PC-3 (cell line): ENCODE measurements around the gene HMGB4. TPM values are rescaled to one million over a fixed set of nuclear protein-coding genes. Genes with fewer than 3 reads are reported as not detected.

Source experiments
- ATAC-seq: fragments of 200-7000 bp; cut with Tn5 transposase; 2 replicates; pipeline ENCODE4 v1.9.1; 2020; ENCODE audit warnings: mild to moderate bottlenecking, moderate library complexity
- BruUV-seq: library from RNA; stranded (reverse); fragments of 400-500 nt; replicated peaks from 2 replicates; lab custom pipeline; 2021; lab: Mats Ljungman, UMichigan
- CTCF ChIA-PET: fragments of 300-600 bp; sonication (Branson Sonifier 250); formaldehyde crosslinking; loops from one replicate; lab custom pipeline; 2022; ENCODE audit warnings: antibody characterized with exemption; lab: Charles Lee
- POLR2A ChIA-PET: fragments of 300-600 bp; sonication (Branson Sonifier 250); formaldehyde crosslinking; loops from one replicate; lab custom pipeline; 2022; ENCODE audit warnings: antibody characterized with exemption; ENCODE audit not compliant: unreplicated experiment; lab: Charles Lee
- DNase-seq: peaks from one replicate; pipeline ENCODE4 v3.0.0-alpha.2; 2015
- H2AFZ ChIP-seq: fragments of 300-600 bp; sonication (generic); 2 replicates; pipeline ENCODE4 v1.6.0; 2016; ENCODE audit warnings: antibody characterized with exemption, low read length
- H3F3A ChIP-seq: fragments of 300-600 bp; sonication (generic); one replicate; pipeline ENCODE4 v1.6.0; 2017; ENCODE audit warnings: antibody characterized with exemption, low read length, control low read depth, mild to moderate bottlenecking; ENCODE audit not compliant: unreplicated experiment
- H3K27ac ChIP-seq: fragments of 300-600 bp; sonication (generic); 2 replicates; pipeline ENCODE4 v1.5.1; 2016; ENCODE audit warnings: mild to moderate bottlenecking, low read length
- H3K27me3 ChIP-seq: fragments of 300-600 bp; sonication (generic); 2 replicates; pipeline ENCODE4 v1.6.1; 2016; ENCODE audit warnings: low read length, mixed read lengths
- H3K36me3 ChIP-seq: fragments of 300-600 bp; sonication (generic); 2 replicates; pipeline ENCODE4 v1.6.1; 2016; ENCODE audit warnings: low read depth, mixed run types, low read length, mixed read lengths
- H3K4me1 ChIP-seq: fragments of 300-600 bp; sonication (generic); 2 replicates; pipeline ENCODE4 v1.5.1; 2016; ENCODE audit warnings: low read length; ENCODE audit not compliant: insufficient read depth
- H3K4me2 ChIP-seq: fragments of 300-600 bp; sonication (generic); 2 replicates; pipeline ENCODE4 v1.6.0; 2016; ENCODE audit warnings: low read length
- H3K4me3 ChIP-seq: fragments of 300-600 bp; sonication (generic); 2 replicates; pipeline ENCODE4 v1.5.1; 2016; ENCODE audit warnings: mild to moderate bottlenecking, low read length, mixed read lengths
- H3K79me2 ChIP-seq: fragments of 300-600 bp; sonication (generic); 2 replicates; pipeline ENCODE4 v1.6.1; 2017; ENCODE audit warnings: low read length, mixed read lengths
- H3K9ac ChIP-seq: fragments of 300-600 bp; sonication (generic); 2 replicates; pipeline ENCODE4 v1.6.0; 2016; ENCODE audit warnings: mild to moderate bottlenecking, low read length
- H3K9me2 ChIP-seq: fragments of 300-600 bp; sonication (generic); replicated peaks from 2 replicates; pipeline ENCODE4 v1.6.1; 2016; ENCODE audit warnings: mixed run types, low read length, mixed read lengths
- H3K9me3 ChIP-seq: fragments of 300-600 bp; sonication (generic); 2 replicates; pipeline ENCODE4 v1.6.1; 2016; ENCODE audit warnings: low read length, mixed read lengths
- H4K20me1 ChIP-seq: fragments of 300-600 bp; sonication (generic); 2 replicates; pipeline ENCODE4 v1.6.1; 2016; ENCODE audit warnings: low read length, mixed read lengths
- EZH2 ChIP-seq: fragments of 300-600 bp; sonication (generic); IDR thresholded peaks from one replicate; pipeline ENCODE4 v1.6.1; 2017; ENCODE audit warnings: antibody characterized with exemption, mild to moderate bottlenecking, low read length; ENCODE audit not compliant: unreplicated experiment
- EZH2phosphoT487 ChIP-seq: fragments of 300-600 bp; sonication (generic); IDR thresholded peaks from 2 replicates; pipeline ENCODE4 v1.6.1; 2018; ENCODE audit warnings: mild to moderate bottlenecking, antibody characterized with exemption, low read length, borderline replicate concordance
- intact Hi-C: fragments of 100-400 bp; cut with micrococcal nuclease; formaldehyde crosslinking; loops from 2 replicates; pipeline ENCODE4 v1.9.0; 2023
- total RNA-seq: library from RNA; depleted of rRNA; stranded (reverse); fragments of >200 nt; gene quantifications from 2 replicates; pipeline ENCODE4 v1.2.3, GENCODE V29; 2014
- TF ChIP-seq, protein P1 (sequence below): fragments of 300-600 bp; sonication (generic); conservative IDR thresholded peaks from 2 replicates; pipeline ENCODE4 v1.5.1; 2017; ENCODE audit warnings: antibody characterized with exemption, low read depth, mild to moderate bottlenecking, low read length

HMGB4 gene
- total RNA-seq, 1 experiment from 2014 or later, result not detected

DNA sequence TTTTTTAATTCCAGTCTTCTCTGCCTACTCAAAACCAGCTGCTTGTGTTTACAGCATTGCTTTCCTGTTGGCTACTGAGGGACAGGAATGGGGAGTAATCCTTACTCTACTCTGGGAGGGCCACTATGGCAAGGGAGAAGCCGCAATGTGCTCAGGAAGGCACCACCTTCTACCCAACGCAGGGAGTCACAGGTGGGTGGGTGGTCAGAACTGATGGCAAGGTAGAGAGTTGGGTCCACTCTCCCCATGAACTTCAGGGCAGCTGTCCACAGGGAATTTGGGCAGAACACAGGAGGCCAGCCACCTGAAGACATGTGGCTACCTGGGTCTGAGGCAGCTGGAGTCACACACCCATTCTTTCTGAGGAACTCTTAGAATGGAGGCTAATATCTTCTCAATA is 40.5 kb upstream of the HMGB4 start:
- CTCF ChIA-PET, result no interaction called here
- no peaks in the 10 kb centered on the region for H3K9me3 ChIP-seq
- H3K27me3 ChIP-seq, result no peaks in the 10 kb centered on the region; the same call in 1 of the 2 replicates
- H3K9me2 ChIP-seq, result no peaks in the 10 kb centered on the region
- POLR2A ChIA-PET, result no interaction called here
- no peak for DNase-seq
- no peaks in the 10 kb centered on the region for H3K4me1 ChIP-seq
- H3K79me2 ChIP-seq, result no peaks in the 10 kb centered on the region
- H3K9ac ChIP-seq, result no peak overlapping the region
- no TSS peak for BruUV-seq
- H4K20me1 ChIP-seq, result no peaks in the 10 kb centered on the region
- no peak for TF ChIP-seq EZH2
- TF ChIP-seq, protein P1, sequence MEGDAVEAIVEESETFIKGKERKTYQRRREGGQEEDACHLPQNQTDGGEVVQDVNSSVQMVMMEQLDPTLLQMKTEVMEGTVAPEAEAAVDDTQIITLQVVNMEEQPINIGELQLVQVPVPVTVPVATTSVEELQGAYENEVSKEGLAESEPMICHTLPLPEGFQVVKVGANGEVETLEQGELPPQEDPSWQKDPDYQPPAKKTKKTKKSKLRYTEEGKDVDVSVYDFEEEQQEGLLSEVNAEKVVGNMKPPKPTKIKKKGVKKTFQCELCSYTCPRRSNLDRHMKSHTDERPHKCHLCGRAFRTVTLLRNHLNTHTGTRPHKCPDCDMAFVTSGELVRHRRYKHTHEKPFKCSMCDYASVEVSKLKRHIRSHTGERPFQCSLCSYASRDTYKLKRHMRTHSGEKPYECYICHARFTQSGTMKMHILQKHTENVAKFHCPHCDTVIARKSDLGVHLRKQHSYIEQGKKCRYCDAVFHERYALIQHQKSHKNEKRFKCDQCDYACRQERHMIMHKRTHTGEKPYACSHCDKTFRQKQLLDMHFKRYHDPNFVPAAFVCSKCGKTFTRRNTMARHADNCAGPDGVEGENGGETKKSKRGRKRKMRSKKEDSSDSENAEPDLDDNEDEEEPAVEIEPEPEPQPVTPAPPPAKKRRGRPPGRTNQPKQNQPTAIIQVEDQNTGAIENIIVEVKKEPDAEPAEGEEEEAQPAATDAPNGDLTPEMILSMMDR, result no peak
- no peak for TF ChIP-seq EZH2phosphoT487
- no peaks in the 10 kb centered on the region for H3K36me3 ChIP-seq
- H2AFZ ChIP-seq, result no peak overlapping the region
- ATAC-seq, result no peak
- no peaks in the 10 kb centered on the region for H3F3A ChIP-seq
- no peak overlapping the region for H3K4me2 ChIP-seq
- intact Hi-C loops, result loop anchor here (10.0 kb wide), 1 partner anchor 751 kb away; no protein-coding TSS in a partner anchor
- H3K4me3 ChIP-seq, result no peak overlapping the region
- no peak overlapping the region for H3K27ac ChIP-seq

DNA sequence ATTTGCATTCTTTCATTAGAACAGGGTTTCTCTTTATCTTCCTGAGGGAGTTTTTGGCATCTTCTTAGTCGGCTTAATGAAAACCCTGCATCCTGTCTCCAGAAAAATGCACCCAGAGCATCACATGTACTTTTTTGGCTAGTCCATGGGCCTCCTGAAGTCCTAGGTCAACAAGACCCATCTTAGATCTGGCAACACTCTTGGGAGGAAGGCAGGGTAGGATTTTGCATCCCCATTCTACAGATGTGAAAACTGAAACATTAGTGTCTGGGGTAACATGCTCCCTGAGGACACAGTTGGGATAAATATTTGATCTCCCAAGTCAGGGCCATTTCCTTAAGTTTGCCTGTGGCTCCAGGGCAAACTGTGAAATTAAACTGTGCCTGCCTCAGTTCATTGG is 40.0 kb upstream of the HMGB4 start:
- ATAC-seq (no peak), DNase-seq (no peak)
- no peaks in the 10 kb centered on the region for H4K20me1 ChIP-seq
- no peak overlapping the region for H3K4me2 ChIP-seq
- BruUV-seq, result no TSS peak
- no peaks in the 10 kb centered on the region for H3F3A ChIP-seq
- ChIA-PET POLR2A (no interaction called here), CTCF (no interaction called here)
- H3K79me2 ChIP-seq, result no peaks in the 10 kb centered on the region
- H3K27me3 ChIP-seq, result no peaks in the 10 kb centered on the region; the same call in 1 of the 2 replicates
- intact Hi-C loops, result loop anchor here (10.0 kb wide), 1 partner anchor 751 kb away; no protein-coding TSS in a partner anchor
- TF ChIP-seq, protein P1, result no peak
- TF ChIP-seq EZH2phosphoT487, result no peak
- no peak for TF ChIP-seq EZH2
- no peaks in the 10 kb centered on the region for H3K9me2 ChIP-seq
- H3K4me1 ChIP-seq, result no peaks in the 10 kb centered on the region
- no peak overlapping the region for H2AFZ ChIP-seq
- H3K4me3 ChIP-seq, result no peak overlapping the region
- no peak overlapping the region for H3K9ac ChIP-seq
- H3K36me3 ChIP-seq, result no peaks in the 10 kb centered on the region
- no peaks in the 10 kb centered on the region for H3K9me3 ChIP-seq
- no peak overlapping the region for H3K27ac ChIP-seq

DNA sequence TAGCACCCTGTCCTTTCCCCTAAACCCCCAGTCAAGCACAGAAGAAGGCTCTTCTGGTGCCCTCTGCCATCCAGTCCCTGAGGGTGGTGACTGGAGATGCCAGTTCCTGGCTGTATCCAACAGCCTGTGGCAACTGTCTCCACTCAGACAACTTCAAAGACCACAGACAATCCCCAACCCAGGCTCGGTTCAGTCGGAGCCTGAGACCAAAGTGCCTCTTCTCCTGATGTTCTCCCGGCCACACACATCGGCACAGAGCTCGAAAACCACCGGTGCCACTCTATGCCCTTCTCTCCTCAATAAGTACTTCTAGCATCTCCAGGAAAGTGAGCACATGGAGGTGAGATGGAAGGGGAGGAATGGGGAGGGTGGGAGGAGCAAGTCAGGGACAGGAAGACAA is 39.6 kb upstream of the HMGB4 start:
- Histone ChIP-seq H4K20me1 (no peaks in the 10 kb centered on the region), H3K4me1 (no peaks in the 10 kb centered on the region), H3K36me3 (no peaks in the 10 kb centered on the region), H3K9me2 (no peaks in the 10 kb centered on the region), H3F3A (no peaks in the 10 kb centered on the region), H3K9ac (no peak overlapping the region), H3K9me3 (no peaks in the 10 kb centered on the region), H3K4me2 (no peak overlapping the region), H3K79me2 (no peaks in the 10 kb centered on the region), H3K27me3 (no peaks in the 10 kb centered on the region; the same call in 1 of the 2 replicates), H3K4me3 (no peak overlapping the region), H2AFZ (no peak overlapping the region), H3K27ac (no peak overlapping the region)
- DNase-seq (no peak), ATAC-seq (no peak)
- intact Hi-C loops, result loop anchor here (10.0 kb wide), 1 partner anchor 750 kb away; no protein-coding TSS in a partner anchor
- ChIA-PET POLR2A (no interaction called here), CTCF (no interaction called here)
- TF ChIP-seq EZH2, result no peak
- TF ChIP-seq EZH2phosphoT487, result no peak
- TF ChIP-seq, protein P1, result no peak
- no TSS peak for BruUV-seq
